Measurements from ENCODE around the gene MAGEA4. TPM values are rescaled to one million over a fixed set of nuclear protein-coding genes. Genes with fewer than 3 reads are reported as not detected.

MAGEA4 gene
- total RNA-seq, 4 donors from 2014 or later: not detected

DNA sequence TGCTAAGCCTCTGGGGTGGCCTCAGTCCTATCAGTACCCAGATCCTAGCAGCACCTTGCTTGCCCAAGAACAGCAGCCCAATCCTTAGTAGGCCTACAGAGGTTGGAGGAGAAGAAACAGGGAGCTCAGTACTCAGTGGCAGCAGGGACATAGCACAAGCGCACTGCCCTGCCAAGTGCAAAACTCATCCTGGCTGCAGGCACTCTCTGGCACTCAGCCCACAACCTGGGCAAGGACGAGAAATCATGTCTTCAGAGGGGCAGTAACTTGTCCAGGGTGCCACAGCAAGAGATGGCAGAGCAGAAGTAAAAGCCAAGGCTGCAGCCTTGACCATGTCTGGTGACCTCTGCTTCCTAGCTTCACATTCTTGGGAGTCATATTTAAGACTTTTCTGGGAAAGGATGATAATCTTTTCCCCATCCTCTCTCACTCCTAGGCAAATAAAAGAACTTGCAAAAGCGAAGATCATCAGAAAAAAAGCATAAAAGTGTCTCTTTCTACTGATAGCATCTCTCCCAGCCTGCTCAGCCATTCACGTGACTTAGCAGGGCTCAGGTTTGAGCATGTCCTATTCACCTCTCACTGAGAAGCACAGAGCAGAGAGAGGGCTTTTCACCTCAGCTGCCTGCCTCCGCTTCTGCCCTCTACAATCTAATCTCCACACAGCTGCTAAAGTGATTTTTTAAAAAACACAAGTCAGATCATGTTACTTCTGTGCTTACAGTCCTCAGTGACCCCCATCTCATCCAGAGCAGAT is 37.2 kb upstream of the MAGEA4 start:
- Histone ChIP-seq H3K4me3 (no peak overlapping the region), H3K27me3 (no peaks in the 10 kb centered on the region), H3K36me3 (no peaks in the 10 kb centered on the region), H3K9me3 (peaks cover 0 to 9% (median 0%) of the 10 kb centered on the region in 4 donors), H3K4me1 (no peaks in the 10 kb centered on the region), H3K27ac (replicated peaks in 1 of 4) (no peak overlapping the region)
- 49% methylated on average over 5 of the region's 5 CpGs for WGBS
- intact Hi-C loops (cut with DNase I): no loop called here
- no peak for DNase-seq (ENCODE audit: extremely low spot score)
- TF ChIP-seq POLR2AphosphoS5 (IDR thresholded peaks at IDR 0.05): no peak
- TF ChIP-seq, protein P1, sequence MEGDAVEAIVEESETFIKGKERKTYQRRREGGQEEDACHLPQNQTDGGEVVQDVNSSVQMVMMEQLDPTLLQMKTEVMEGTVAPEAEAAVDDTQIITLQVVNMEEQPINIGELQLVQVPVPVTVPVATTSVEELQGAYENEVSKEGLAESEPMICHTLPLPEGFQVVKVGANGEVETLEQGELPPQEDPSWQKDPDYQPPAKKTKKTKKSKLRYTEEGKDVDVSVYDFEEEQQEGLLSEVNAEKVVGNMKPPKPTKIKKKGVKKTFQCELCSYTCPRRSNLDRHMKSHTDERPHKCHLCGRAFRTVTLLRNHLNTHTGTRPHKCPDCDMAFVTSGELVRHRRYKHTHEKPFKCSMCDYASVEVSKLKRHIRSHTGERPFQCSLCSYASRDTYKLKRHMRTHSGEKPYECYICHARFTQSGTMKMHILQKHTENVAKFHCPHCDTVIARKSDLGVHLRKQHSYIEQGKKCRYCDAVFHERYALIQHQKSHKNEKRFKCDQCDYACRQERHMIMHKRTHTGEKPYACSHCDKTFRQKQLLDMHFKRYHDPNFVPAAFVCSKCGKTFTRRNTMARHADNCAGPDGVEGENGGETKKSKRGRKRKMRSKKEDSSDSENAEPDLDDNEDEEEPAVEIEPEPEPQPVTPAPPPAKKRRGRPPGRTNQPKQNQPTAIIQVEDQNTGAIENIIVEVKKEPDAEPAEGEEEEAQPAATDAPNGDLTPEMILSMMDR (IDR thresholded peaks at IDR 0.05): no peak
- TF ChIP-seq EP300 (IDR thresholded peaks at IDR 0.05): no peak

DNA sequence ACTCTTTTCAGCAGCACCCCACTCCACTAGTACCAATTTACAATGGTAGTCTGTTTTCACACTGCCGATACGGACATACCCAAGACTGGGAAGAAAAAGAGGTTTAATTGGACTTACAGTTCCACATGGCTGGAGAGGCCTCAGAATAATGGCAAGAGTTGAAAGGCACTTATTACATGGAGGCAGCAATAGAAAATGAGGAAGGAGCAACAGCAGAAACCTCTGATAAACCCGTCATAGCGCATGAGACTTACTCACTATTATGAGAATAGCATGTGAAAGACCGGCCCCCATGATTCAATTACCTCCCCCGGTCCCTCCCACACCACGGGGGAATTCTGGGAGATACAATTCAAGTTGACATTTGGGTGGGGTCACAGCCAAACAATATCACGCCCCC is 34.1 kb upstream of the MAGEA4 start:
- Histone ChIP-seq H3K27me3 (no peaks in the 10 kb centered on the region), H3K9me3 (peaks cover 0 to 9% (median 0%) of the 10 kb centered on the region in 4 donors), H3K27ac (replicated peaks in 1 of 4) (no peak overlapping the region), H3K4me1 (no peaks in the 10 kb centered on the region), H3K4me3 (no peak overlapping the region), H3K36me3 (no peaks in the 10 kb centered on the region)
- no peak for DNase-seq (ENCODE audit: extremely low spot score)
- 74% methylated on average over 8 of the region's 8 CpGs for WGBS
- intact Hi-C loops (cut with DNase I): no loop called here
- TF ChIP-seq POLR2AphosphoS5 (IDR thresholded peaks at IDR 0.05) (no peak), EP300 (IDR thresholded peaks at IDR 0.05) (no peak), POLR2A (IDR thresholded peaks at IDR 0.05; ENCODE audit: low read depth) (no peak)
- TF ChIP-seq, protein P1 (IDR thresholded peaks at IDR 0.05): no peak

DNA sequence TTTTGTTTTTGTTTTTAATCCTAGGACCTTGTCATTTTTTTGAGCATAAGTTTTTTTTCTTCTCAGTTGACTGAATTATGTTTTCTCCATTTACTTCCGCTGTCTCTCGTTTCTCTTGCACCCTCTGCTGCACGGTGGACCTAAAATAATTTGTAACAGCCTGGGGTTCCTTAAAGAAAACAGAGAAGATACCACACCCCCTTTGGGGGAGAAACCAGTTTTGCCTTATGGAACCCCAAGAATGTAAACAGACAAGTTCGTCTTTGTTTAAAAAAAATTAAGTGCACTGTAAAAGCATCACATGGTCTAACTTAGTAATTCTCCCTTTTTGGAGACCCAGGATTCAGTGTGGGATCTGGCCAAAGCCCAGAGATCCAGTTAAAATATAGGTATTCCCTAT is 32.8 kb upstream of the MAGEA4 start:
- Histone ChIP-seq H3K27me3 (no peaks in the 10 kb centered on the region), H3K4me1 (no peaks in the 10 kb centered on the region), H3K36me3 (no peaks in the 10 kb centered on the region), H3K27ac (replicated peaks in 1 of 4) (no peak overlapping the region), H3K9me3 (peaks cover 0 to 9% (median 0%) of the 10 kb centered on the region in 4 donors), H3K4me3 (no peak overlapping the region)
- intact Hi-C loops (cut with DNase I): no loop called here
- TF ChIP-seq EP300 (IDR thresholded peaks at IDR 0.05): no peak
- no peak for TF ChIP-seq POLR2A (IDR thresholded peaks at IDR 0.05; ENCODE audit: low read depth)
- no peak for TF ChIP-seq POLR2AphosphoS5 (IDR thresholded peaks at IDR 0.05)
- TF ChIP-seq, protein P1 (IDR thresholded peaks at IDR 0.05): no peak
- WGBS: 79% methylated on average over 4 of the region's 4 CpGs
- DNase-seq (ENCODE audit: extremely low spot score): no peak

DNA sequence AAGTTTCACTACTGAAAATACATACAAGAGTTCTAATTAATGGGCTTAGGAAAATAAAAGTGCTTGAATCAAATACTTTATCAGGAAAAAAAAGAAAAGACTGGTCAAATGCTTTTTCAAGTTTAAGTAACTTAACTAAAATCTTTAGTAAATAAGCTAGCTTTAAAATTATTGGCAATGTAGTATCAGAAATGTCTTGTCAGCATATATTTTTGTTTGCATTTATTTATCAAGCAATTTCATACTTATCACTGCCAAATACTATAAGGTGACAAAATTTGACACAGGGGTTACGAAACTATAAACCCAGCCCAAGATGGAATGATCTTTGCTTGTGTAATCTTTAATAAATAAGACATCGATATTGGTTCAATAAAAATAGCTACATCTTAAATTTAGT is 31.8 kb upstream of the MAGEA4 start:
- DNase-seq (ENCODE audit: extremely low spot score): no peak
- intact Hi-C loops (cut with DNase I): no loop called here
- peaks cover 0 to 9% (median 0%) of the 10 kb centered on the region in 4 donors for H3K9me3 ChIP-seq
- 70% methylated on average over 2 of the region's 2 CpGs for WGBS
- H3K4me3 ChIP-seq: no peak overlapping the region
- no peaks in the 10 kb centered on the region for H3K27me3 ChIP-seq
- H3K27ac ChIP-seq (replicated peaks in 1 of 4): no peak overlapping the region
- TF ChIP-seq POLR2A (IDR thresholded peaks at IDR 0.05; ENCODE audit: low read depth) (no peak), EP300 (IDR thresholded peaks at IDR 0.05) (no peak), POLR2AphosphoS5 (IDR thresholded peaks at IDR 0.05) (no peak)
- TF ChIP-seq, protein P1 (IDR thresholded peaks at IDR 0.05): no peak
- no peaks in the 10 kb centered on the region for H3K4me1 ChIP-seq
- H3K36me3 ChIP-seq: no peaks in the 10 kb centered on the region

DNA sequence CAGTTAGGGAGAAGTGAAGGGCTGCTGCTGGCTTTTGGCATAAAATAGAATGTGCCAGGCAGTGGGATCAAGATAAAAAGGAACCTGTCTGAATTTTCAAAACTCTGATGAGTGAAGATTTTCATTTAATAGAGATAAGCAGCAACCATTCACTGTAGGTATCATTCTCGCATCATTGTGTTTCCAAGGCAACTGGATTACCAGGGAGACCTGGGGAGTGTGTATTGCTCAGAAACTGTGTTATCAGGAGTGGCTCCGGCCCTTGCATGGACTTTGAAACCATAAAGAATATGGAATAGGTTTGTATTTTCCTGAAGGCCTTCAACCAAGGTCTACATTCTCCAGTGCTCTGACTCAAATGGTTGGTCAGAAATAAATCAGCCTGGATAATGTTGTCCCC is 23.3 kb upstream of the MAGEA4 start:
- no peak overlapping the region for H3K27ac ChIP-seq (replicated peaks in 1 of 4)
- H3K9me3 ChIP-seq: no peaks in the 10 kb centered on the region
- no peak for DNase-seq (ENCODE audit: extremely low spot score)
- TF ChIP-seq POLR2A (IDR thresholded peaks at IDR 0.05; ENCODE audit: low read depth) (no peak), EP300 (IDR thresholded peaks at IDR 0.05) (no peak), POLR2AphosphoS5 (IDR thresholded peaks at IDR 0.05) (no peak)
- TF ChIP-seq, protein P1 (IDR thresholded peaks at IDR 0.05): no peak
- no peaks in the 10 kb centered on the region for H3K4me1 ChIP-seq
- no peak overlapping the region for H3K4me3 ChIP-seq
- no peaks in the 10 kb centered on the region for H3K27me3 ChIP-seq
- H3K36me3 ChIP-seq: no peaks in the 10 kb centered on the region
- 81% methylated on average over 2 of the region's 2 CpGs for WGBS
- intact Hi-C loops (cut with DNase I): no loop called here
